CD4-positive, alpha-beta T cell (primary cell): ENCODE data around the gene SLC5A11. TPM values are rescaled to one million over a fixed set of nuclear protein-coding genes. Genes with fewer than 3 reads are reported as not detected.

Source experiments
- ATAC-seq: fragments of 200-7000 bp; cut with Tn5 transposase; one replicate; pipeline ENCODE4 v1.10.0; 2022; ENCODE audit warnings: mild to moderate bottlenecking; ENCODE audit not compliant: poor library complexity
- CTCF ChIA-PET: fragments of 350-600 bp; sonication (Branson Sonifier 250); formaldehyde crosslinking; loops from one replicate; lab custom pipeline; 2021; ENCODE audit warnings: antibody characterized with exemption, inconsistent platforms; lab: Charles Lee
- POLR2A ChIA-PET: fragments of 350-600 bp; sonication (Branson Sonifier 250); formaldehyde crosslinking; loops from one replicate; lab custom pipeline; 2021; ENCODE audit warnings: antibody characterized with exemption, inconsistent platforms; lab: Charles Lee
- DNase-seq, 14 experiments: peaks; one replicate each; pipeline ENCODE4 v3.0.0-alpha.2; 2013 to 2020; ENCODE audit warnings: mixed read lengths in 2 of 14
- H3K27ac ChIP-seq, 2 donors: one replicate each; pipeline versions ENCODE4 v1.5.1 to v1.7.0; 2013; ENCODE audit warnings: low read length in 2 of 2, low read depth in 1 of 2, mild to moderate bottlenecking in 1 of 2
- H3K27me3 ChIP-seq, 2 experiments: 1 replicate in 1 of 2; 2 replicates in 1 of 2; pipeline versions ENCODE4 v1.6.1 to v1.7.0; 2013; ENCODE audit warnings: low read length in 2 of 2, control low read depth in 1 of 2, mild to moderate bottlenecking in 1 of 2, moderate library complexity in 1 of 2; ENCODE audit not compliant: insufficient read depth in 2 of 2, control insufficient read depth in 1 of 2
- H3K36me3 ChIP-seq: one replicate; pipeline ENCODE4 v1.6.1; 2013; ENCODE audit warnings: low read length, control low read depth; ENCODE audit not compliant: insufficient read depth
- H3K4me1 ChIP-seq: one replicate; pipeline ENCODE4 v1.6.1; 2013; ENCODE audit warnings: low read length, control low read depth; ENCODE audit not compliant: insufficient read depth
- H3K4me3 ChIP-seq: one replicate; pipeline ENCODE4 v1.5.1; 2013; ENCODE audit warnings: mild to moderate bottlenecking, low read length, moderate library complexity
- H3K9me3 ChIP-seq, 2 experiments: 1 replicate in 1 of 2; 2 replicates in 1 of 2; pipeline versions ENCODE4 v1.6.1 to v1.7.0; 2013; ENCODE audit warnings: low read length in 2 of 2, mild to moderate bottlenecking in 2 of 2, control low read depth in 1 of 2, moderate library complexity in 1 of 2; ENCODE audit not compliant: control insufficient read depth in 1 of 2, insufficient read depth in 1 of 2
- H3K27ac Mint-ChIP-seq: one replicate; pipeline ENCODE4 v1.8.0; 2020; ENCODE audit warnings: mixed read lengths
- H3K27me3 Mint-ChIP-seq: one replicate; pipeline ENCODE4 v1.8.0; 2021; ENCODE audit warnings: mixed read lengths
- H3K36me3 Mint-ChIP-seq: one replicate; pipeline ENCODE4 v1.8.0; 2021; ENCODE audit warnings: low read depth, mixed read lengths
- H3K4me1 Mint-ChIP-seq: one replicate; pipeline ENCODE4 v1.8.0; 2021; ENCODE audit warnings: low read depth, mixed read lengths
- H3K4me3 Mint-ChIP-seq: one replicate; pipeline ENCODE4 v1.8.0; 2020; ENCODE audit warnings: mild to moderate bottlenecking, mixed read lengths
- H3K9me3 Mint-ChIP-seq: one replicate; pipeline ENCODE4 v1.8.0; 2020; ENCODE audit warnings: mixed read lengths
- CTCF ChIP-seq: fragments of 200-600 bp; IDR thresholded peaks from one replicate; pipeline ENCODE4 v1.8.0; 2022; ENCODE audit warnings: antibody characterized with exemption, mild to moderate bottlenecking
- intact Hi-C, 2 experiments: fragments of 100-400 bp; cut with DNase I in 1 of 2; cut with micrococcal nuclease in 1 of 2; formaldehyde crosslinking; loops; one replicate each; pipeline versions ENCODE4 v1.15.1 to v1.9.0; 2023 to 2025; cut with DNase I, micrococcal nuclease
- total RNA-seq, 174 experiments: library from RNA in 2 of 174; stranded (reverse) in 2 of 174; gene quantifications; one replicate each; pipeline ENCODE4 v1.2.3 and lab custom pipeline; 2021 to 2026

SLC5A11 gene
- total RNA-seq, 2 experiments from 2014 or later = 0.11 to 0.44 TPM

- Mint-ChIP-seq H3K4me1 (no peaks in the 10 kb centered on the region), H3K27me3 (no peaks in the 10 kb centered on the region), H3K9me3 (no peaks in the 10 kb centered on the region), H3K27ac (no peak overlapping the region), H3K4me3 (no peak overlapping the region), H3K36me3 (no peaks in the 10 kb centered on the region)
- Histone ChIP-seq H3K4me3 (no peak overlapping the region), H3K27ac (no peak overlapping the region), H3K36me3 (no peaks in the 10 kb centered on the region), H3K9me3 (no peaks in the 10 kb centered on the region), H3K27me3 (no peaks in the 10 kb centered on the region), H3K4me1 (no peaks in the 10 kb centered on the region)
- DNase-seq = no peak
- CTCF ChIA-PET = interaction anchor here (0.7 kb wide), 1 partner anchor 17 kb away, joined by 3 read pairs; no protein-coding TSS in a partner anchor
- POLR2A ChIA-PET = no interaction called here
- no peak for TF ChIP-seq CTCF
- ATAC-seq = no peak
- intact Hi-C loops = no loop called here
Measured at GRCh38 chr16:24908716-24909115, 63.0 kb downstream of the SLC5A11 start.

GRCh38 chr16:24909856-24910255 lies 64.1 kb downstream of the SLC5A11 start:
- Mint-ChIP-seq H3K4me3 (no peak overlapping the region), H3K36me3 (no peaks in the 10 kb centered on the region), H3K27me3 (no peaks in the 10 kb centered on the region), H3K9me3 (no peaks in the 10 kb centered on the region), H3K4me1 (no peaks in the 10 kb centered on the region), H3K27ac (no peak overlapping the region)
- TF ChIP-seq CTCF = no peak
- DNase-seq (no peak), ATAC-seq (no peak)
- Histone ChIP-seq H3K27ac (no peak overlapping the region), H3K36me3 (no peaks in the 10 kb centered on the region), H3K27me3 (no peaks in the 10 kb centered on the region), H3K4me1 (no peaks in the 10 kb centered on the region), H3K4me3 (no peak overlapping the region), H3K9me3 (no peaks in the 10 kb centered on the region)
- POLR2A ChIA-PET = no interaction called here
- intact Hi-C loops = no loop called here
- CTCF ChIA-PET = no interaction called here

- ChIA-PET POLR2A (no interaction called here), CTCF (interaction anchor here (0.6 kb wide), 1 partner anchor 965 kb away, joined by 3 read pairs; no protein-coding TSS in a partner anchor)
- H3K9me3 Mint-ChIP-seq = no peaks in the 10 kb centered on the region
- intact Hi-C loops = no loop called here
- no peak for TF ChIP-seq CTCF
- Histone ChIP-seq H3K36me3 (peaks cover 13% of the 10 kb centered on the region), H3K27ac (no peak overlapping the region), H3K27me3 (no peaks in the 10 kb centered on the region), H3K4me3 (no peak overlapping the region), H3K4me1 (no peaks in the 10 kb centered on the region), H3K9me3 (no peaks in the 10 kb centered on the region)
- ATAC-seq = no peak
- DNase-seq = no peak
- H3K4me1 Mint-ChIP-seq = no peaks in the 10 kb centered on the region
- H3K36me3 Mint-ChIP-seq = peaks cover 18% of the 10 kb centered on the region
- no peak overlapping the region for H3K27ac Mint-ChIP-seq
- no peak overlapping the region for H3K4me3 Mint-ChIP-seq
- no peaks in the 10 kb centered on the region for H3K27me3 Mint-ChIP-seq
Measured at GRCh38 chr16:24915019-24915418, 69.3 kb downstream of the SLC5A11 start.
